B cell (primary cell): ENCODE data around the gene STAMBPL1. TPM values are rescaled to one million over a fixed set of nuclear protein-coding genes. Genes with fewer than 3 reads are reported as not detected.

Source experiments
- ATAC-seq: fragments of 200-7000 bp; cut with Tn5 transposase; one replicate; pipeline ENCODE4 v1.10.0; 2021; ENCODE audit warnings: low read depth, mild to moderate bottlenecking, moderate number of reproducible peaks, moderate library complexity
- CTCF ChIA-PET: fragments of 350-600 bp; sonication (Branson Sonifier 250); formaldehyde crosslinking; loops from one replicate; lab custom pipeline; 2021; ENCODE audit warnings: antibody characterized with exemption, inconsistent platforms; lab: Charles Lee
- POLR2A ChIA-PET: fragments of 350-600 bp; sonication (Branson Sonifier 250); formaldehyde crosslinking; loops from one replicate; lab custom pipeline; 2021; ENCODE audit warnings: antibody characterized with exemption; lab: Charles Lee
- DNase-seq: peaks from one replicate; pipeline ENCODE4 v3.0.0; 2013
- H2AFZ ChIP-seq: 2 replicates; pipeline ENCODE4 v1.6.1; 2012; ENCODE audit warnings: mild to moderate bottlenecking, low read depth, low read length; ENCODE audit not compliant: insufficient read depth, poor library complexity, severe bottlenecking
- H3K27ac ChIP-seq, 2 donors: 1 replicate in 1 of 2; 2 replicates in 1 of 2; pipeline ENCODE4 v1.5.1; 2012 to 2013; ENCODE audit warnings: low read length in 2 of 2, mild to moderate bottlenecking in 2 of 2, moderate library complexity in 1 of 2
- H3K27me3 ChIP-seq, 4 experiments: fragments of 200-600 bp in 1 of 4; sonication (generic) in 1 of 4; replicated peaks in 1 of 4; 1 replicate in 2 of 4; 2 replicates in 2 of 4; pipeline versions ENCODE4 v1.6.1 to v1.7.0; 2013 to 2016; ENCODE audit warnings: low read length in 3 of 4, mild to moderate bottlenecking in 2 of 4, mixed read lengths in 1 of 4, moderate library complexity in 1 of 4; ENCODE audit not compliant: insufficient read depth in 4 of 4, control insufficient read depth in 3 of 4; ENCODE audit errors: control extremely low read depth in 1 of 4
- H3K36me3 ChIP-seq, 2 experiments: replicated peaks in 1 of 2; 1 replicate in 1 of 2; 2 replicates in 1 of 2; pipeline versions ENCODE4 v1.6.1 to v1.7.1; 2013; ENCODE audit warnings: low read length in 1 of 2; ENCODE audit not compliant: insufficient read depth in 2 of 2, control insufficient read depth in 1 of 2; ENCODE audit errors: control extremely low read depth in 1 of 2, extremely low read depth in 1 of 2
- H3K4me1 ChIP-seq, 2 donors: fragments of 200-600 bp in 1 of 2; sonication (generic) in 1 of 2; 1 replicate in 1 of 2; 2 replicates in 1 of 2; pipeline versions ENCODE4 v1.5.1 to v1.6.1; 2013 to 2017; ENCODE audit warnings: low read length in 2 of 2; ENCODE audit not compliant: control insufficient read depth in 2 of 2, insufficient read depth in 2 of 2
- H3K4me2 ChIP-seq: replicated peaks from 2 replicates; pipeline ENCODE3; 2012; ENCODE audit warnings: mild to moderate bottlenecking, low read depth, low read length; ENCODE audit not compliant: poor library complexity, severe bottlenecking
- H3K4me3 ChIP-seq, 5 experiments: fragments of 200-600 bp in 1 of 5; sonication (generic) in 1 of 5; 1 replicate in 3 of 5; 2 replicates in 2 of 5; pipeline versions ENCODE4 v1.5.1 to v1.7.0; 2011 to 2016; ENCODE audit warnings: low read length in 4 of 5, mild to moderate bottlenecking in 4 of 5, low read depth in 2 of 5, control low read depth in 1 of 5, moderate library complexity in 1 of 5; ENCODE audit not compliant: insufficient read depth in 1 of 5; ENCODE audit errors: control extremely low read depth in 1 of 5, extremely low read depth in 1 of 5
- H3K79me2 ChIP-seq: fragments of 200-600 bp; sonication (generic); one replicate; pipeline ENCODE4 v1.6.0; 2016; ENCODE audit warnings: low read length; ENCODE audit not compliant: control insufficient read depth, insufficient read depth
- H3K9ac ChIP-seq: fragments of 200-600 bp; sonication (generic); 2 replicates; pipeline ENCODE4 v1.6.1; 2017; ENCODE audit warnings: mild to moderate bottlenecking, low read length, moderate library complexity
- H3K9me3 ChIP-seq, 3 donors: one replicate each; pipeline versions ENCODE4 v1.6.1 to v1.7.1; 2013; ENCODE audit warnings: low read length in 2 of 3; ENCODE audit not compliant: control insufficient read depth in 2 of 3, insufficient read depth in 1 of 3; ENCODE audit errors: control extremely low read depth in 1 of 3
- H4K20me1 ChIP-seq: 2 replicates; pipeline ENCODE4 v1.6.0; 2012; ENCODE audit warnings: mild to moderate bottlenecking, low read length; ENCODE audit not compliant: insufficient read depth, control insufficient read depth, poor library complexity, severe bottlenecking
- H3K27ac Mint-ChIP-seq: one replicate; pipeline ENCODE4 v1.8.0; 2021; ENCODE audit warnings: mixed read lengths
- H3K27me3 Mint-ChIP-seq: one replicate; pipeline ENCODE4 v1.8.0; 2021; ENCODE audit warnings: mixed read lengths
- H3K4me1 Mint-ChIP-seq: one replicate; pipeline ENCODE4 v1.8.0; 2021; ENCODE audit warnings: mixed read lengths
- H3K4me3 Mint-ChIP-seq: one replicate; pipeline ENCODE4 v1.8.0; 2021; ENCODE audit warnings: mixed read lengths
- H3K9me3 Mint-ChIP-seq: one replicate; pipeline ENCODE4 v1.8.0; 2022; ENCODE audit warnings: mixed read lengths; ENCODE audit not compliant: insufficient read depth
- EZH2 ChIP-seq: IDR thresholded peaks from 2 replicates; pipeline ENCODE4 v1.6.1; 2012; ENCODE audit warnings: borderline replicate concordance, low read depth, mild to moderate bottlenecking, moderate library complexity, low read length; ENCODE audit not compliant: insufficient read depth, poor library complexity, severe bottlenecking
- WGBS: methylation state at CpG from one replicate; pipeline ENCODE4 v1.1.5; 2013; ENCODE audit warnings: missing lambda C conversion rate; ENCODE audit not compliant: insufficient coverage; 5-methylcytosine and 5-hydroxymethylcytosine counted together
- intact Hi-C: fragments of 100-400 bp; cut with micrococcal nuclease; formaldehyde crosslinking; loops from one replicate; pipeline ENCODE4 v1.10.0; 2022
- polyA plus RNA-seq: library from polyadenylated mRNA; depleted of rRNA; stranded (reverse); fragments of >200 nt; gene quantifications from 2 replicates; pipeline ENCODE4 v1.2.3, GENCODE V29; 2012
- total RNA-seq, 2 donors: library from RNA; stranded (reverse); fragments of 120-200 nt in 1 of 2; gene quantifications; 1 replicate in 1 of 2; 2 replicates in 1 of 2; pipeline versions ENCODE4 v1.2.3 to v1.2.4, GENCODE V29; 2013 to 2022
- TF ChIP-seq, protein P1 (sequence below): fragments of 200-600 bp; IDR thresholded peaks from one replicate; pipeline ENCODE4 v1.8.0; 2022; ENCODE audit warnings: antibody characterized with exemption, mild to moderate bottlenecking

STAMBPL1 gene
- total and polyA plus RNA-seq, 2 donors (not counting 1 experiment from before 2014, with no cell fraction given), result 50.3 to 64.2 TPM

DNA sequence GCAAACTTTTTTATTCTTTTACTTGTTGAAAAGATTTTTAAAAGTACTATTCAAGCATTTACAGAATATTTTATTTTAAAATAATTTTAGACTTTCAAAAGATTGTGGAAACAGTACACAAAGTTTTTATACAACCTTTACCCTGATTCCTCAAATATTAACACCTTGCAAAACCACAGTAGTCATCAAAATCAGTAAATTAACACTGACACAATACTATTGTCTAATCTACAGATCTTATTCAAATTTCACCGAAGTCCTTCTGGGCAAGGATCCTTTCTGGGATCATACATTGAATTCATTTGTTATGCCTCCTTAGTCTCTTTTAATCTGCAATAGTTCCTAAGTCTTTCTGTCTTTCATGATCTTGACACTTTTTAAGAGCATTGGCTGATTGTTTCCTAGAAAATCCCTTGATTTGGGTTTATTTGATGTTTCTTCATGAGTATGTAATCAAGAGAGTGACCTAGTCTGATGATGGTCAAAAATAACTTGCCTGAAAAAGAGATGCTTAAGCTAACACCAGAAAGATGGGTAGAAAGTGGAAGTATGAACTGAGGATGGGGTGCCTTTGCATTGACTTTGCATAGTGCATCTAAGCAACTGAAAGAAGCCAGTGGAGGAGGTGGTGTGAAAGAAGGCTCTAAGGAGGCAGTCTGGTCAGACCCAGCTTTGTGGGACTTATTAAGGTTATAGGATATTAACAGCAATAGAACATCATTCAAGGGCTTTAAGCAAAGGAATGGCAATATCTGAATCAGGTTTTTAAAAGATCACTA is 9.7 kb downstream of the STAMBPL1 start:
- CTCF ChIA-PET, result interaction anchor here (1.0 to 3.8 kb wide), 2 partner anchors 44 to 53 kb away, joined by 4 to 15 read pairs; no protein-coding TSS in a partner anchor

More for the DNA sequence above, 9.7 kb downstream of the STAMBPL1 start:
- peak overlapping the region in 1 of 2 donors; percentile 5 for H3K27ac ChIP-seq
- no peak for TF ChIP-seq EZH2
- TF ChIP-seq, protein P1, sequence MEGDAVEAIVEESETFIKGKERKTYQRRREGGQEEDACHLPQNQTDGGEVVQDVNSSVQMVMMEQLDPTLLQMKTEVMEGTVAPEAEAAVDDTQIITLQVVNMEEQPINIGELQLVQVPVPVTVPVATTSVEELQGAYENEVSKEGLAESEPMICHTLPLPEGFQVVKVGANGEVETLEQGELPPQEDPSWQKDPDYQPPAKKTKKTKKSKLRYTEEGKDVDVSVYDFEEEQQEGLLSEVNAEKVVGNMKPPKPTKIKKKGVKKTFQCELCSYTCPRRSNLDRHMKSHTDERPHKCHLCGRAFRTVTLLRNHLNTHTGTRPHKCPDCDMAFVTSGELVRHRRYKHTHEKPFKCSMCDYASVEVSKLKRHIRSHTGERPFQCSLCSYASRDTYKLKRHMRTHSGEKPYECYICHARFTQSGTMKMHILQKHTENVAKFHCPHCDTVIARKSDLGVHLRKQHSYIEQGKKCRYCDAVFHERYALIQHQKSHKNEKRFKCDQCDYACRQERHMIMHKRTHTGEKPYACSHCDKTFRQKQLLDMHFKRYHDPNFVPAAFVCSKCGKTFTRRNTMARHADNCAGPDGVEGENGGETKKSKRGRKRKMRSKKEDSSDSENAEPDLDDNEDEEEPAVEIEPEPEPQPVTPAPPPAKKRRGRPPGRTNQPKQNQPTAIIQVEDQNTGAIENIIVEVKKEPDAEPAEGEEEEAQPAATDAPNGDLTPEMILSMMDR, result no peak
- no peaks in the 10 kb centered on the region for H4K20me1 ChIP-seq
- H3K4me3 ChIP-seq, result no peak overlapping the region
- no peaks in the 10 kb centered on the region for H3K9me3 ChIP-seq
- POLR2A ChIA-PET, result interaction anchor here (1.5 kb wide), 1 partner anchor 10 kb away, joined by 3 read pairs; the partner anchor contains the start of gene STAMBPL1
- peak overlapping the region; percentile 10 for H3K4me2 ChIP-seq
- peak; percentile 44 for DNase-seq
- no peak overlapping the region for H2AFZ ChIP-seq
- ATAC-seq, result peak; percentile 34
- H3K27me3 ChIP-seq, result no peaks in the 10 kb centered on the region
- H3K36me3 ChIP-seq, result peaks cover 4 to 9% of the 10 kb centered on the region in 2 experiments
- no peaks in the 10 kb centered on the region for H3K27me3 Mint-ChIP-seq
- peak overlapping the region; percentile 47 for H3K27ac Mint-ChIP-seq
- H3K9ac ChIP-seq, result peak overlapping the region; percentile 14
- WGBS, result 57% methylated on average over 1 of the region's 1 CpG
- intact Hi-C loops, result loop anchor here (1.0 kb wide), 1 partner anchor 12 kb away; no protein-coding TSS in a partner anchor
- H3K4me1 ChIP-seq, result peaks cover 23 to 40% of the 10 kb centered on the region in 2 donors
- peak overlapping the region; percentile 26 for H3K4me3 Mint-ChIP-seq
- no peaks in the 10 kb centered on the region for H3K9me3 Mint-ChIP-seq
- H3K79me2 ChIP-seq, result peaks cover 92% of the 10 kb centered on the region
- peaks cover 65% of the 10 kb centered on the region for H3K4me1 Mint-ChIP-seq
